ENCODE data around the gene TRIO. TPM values are rescaled to one million over a fixed set of nuclear protein-coding genes. Genes with fewer than 3 reads are reported as not detected.

The TRIO gene
- total RNA-seq, 2 experiments from 2014 or later, result 3.6 to 4.6 TPM

- Mint-ChIP-seq H3K4me3 (no peak overlapping the region), H3K27ac (no peak overlapping the region), H3K27me3 (ENCODE audit: low read depth) (no peaks in the 10 kb centered on the region), H3K36me3 (ENCODE audit: low read depth) (no peaks in the 10 kb centered on the region), H3K4me1 (ENCODE audit: low read depth) (no peaks in the 10 kb centered on the region), H3K9me3 (no peaks in the 10 kb centered on the region)
- no peak for DNase-seq
- intact Hi-C loops (cut with micrococcal nuclease), result loop anchor here (5.0 kb wide), 1 partner anchor 364 kb away; no protein-coding TSS in a partner anchor
- CTCF ChIA-PET, result interaction anchor here (1.4 to 2.2 kb wide), 9 partner anchors 11 to 303 kb away, joined by 3 to 40 read pairs (median 8); no protein-coding TSS in a partner anchor
These were observed 208.0 kb downstream of the TRIO start for GRCh38 chr5:14351086-14351661.

GRCh38 chr5:14351845-14352712, 208.9 kb downstream of the TRIO start:
- CTCF ChIA-PET, result interaction anchor here (0.6 to 2.2 kb wide), 14 partner anchors 8 to 390 kb away, joined by 3 to 40 read pairs (median 6); no protein-coding TSS in a partner anchor
- intact Hi-C loops (cut with micrococcal nuclease), result loop anchor here (1.0 to 5.0 kb wide), 3 partner anchors 12 to 365 kb away; no protein-coding TSS in a partner anchor

GRCh38 chr5:14353726-14354474, 210.8 kb downstream of the TRIO start:
- Mint-ChIP-seq H3K27me3 (ENCODE audit: low read depth) (no peaks in the 10 kb centered on the region), H3K27ac (no peak overlapping the region), H3K9me3 (no peaks in the 10 kb centered on the region), H3K4me3 (no peak overlapping the region), H3K4me1 (ENCODE audit: low read depth) (no peaks in the 10 kb centered on the region), H3K36me3 (ENCODE audit: low read depth) (no peaks in the 10 kb centered on the region)
- no peak for DNase-seq
- CTCF ChIA-PET, result interaction anchor here (0.6 to 2.4 kb wide), 4 partner anchors 10 to 348 kb away, joined by 3 to 18 read pairs (median 4); no protein-coding TSS in a partner anchor
- intact Hi-C loops (cut with micrococcal nuclease), result loop anchor here (5.0 kb wide), 1 partner anchor 367 kb away; no protein-coding TSS in a partner anchor

More at GRCh38 chr5:14351845-14352712, 208.9 kb downstream of the TRIO start:
- Mint-ChIP-seq H3K36me3 (ENCODE audit: low read depth) (no peaks in the 10 kb centered on the region), H3K27me3 (ENCODE audit: low read depth) (no peaks in the 10 kb centered on the region), H3K4me3 (no peak overlapping the region), H3K4me1 (ENCODE audit: low read depth) (no peaks in the 10 kb centered on the region), H3K9me3 (no peaks in the 10 kb centered on the region), H3K27ac (no peak overlapping the region)
- DNase-seq, result peak; percentile 68

- no peaks in the 10 kb centered on the region for H3K36me3 Mint-ChIP-seq (ENCODE audit: low read depth)
- DNase-seq, result no peak
- intact Hi-C loops (cut with micrococcal nuclease), result no loop called here
- H3K4me1 Mint-ChIP-seq (ENCODE audit: low read depth), result no peaks in the 10 kb centered on the region
- H3K27me3 Mint-ChIP-seq (ENCODE audit: low read depth), result no peaks in the 10 kb centered on the region
- H3K27ac Mint-ChIP-seq, result no peak overlapping the region
- H3K4me3 Mint-ChIP-seq, result no peak overlapping the region
- no peaks in the 10 kb centered on the region for H3K9me3 Mint-ChIP-seq
- CTCF ChIA-PET, result interaction anchor here (1.8 to 2.4 kb wide), 2 partner anchors 9 to 293 kb away, joined by 6 to 18 read pairs; no protein-coding TSS in a partner anchor
These were observed 212.2 kb downstream of the TRIO start for GRCh38 chr5:14355391-14355790.

GRCh38 chr5:14356305-14356704, 213.2 kb downstream of the TRIO start:
- no peaks in the 10 kb centered on the region for H3K27me3 Mint-ChIP-seq (ENCODE audit: low read depth)
- no peak overlapping the region for H3K27ac Mint-ChIP-seq
- no peaks in the 10 kb centered on the region for H3K36me3 Mint-ChIP-seq (ENCODE audit: low read depth)
- H3K9me3 Mint-ChIP-seq, result no peaks in the 10 kb centered on the region
- no peak overlapping the region for H3K4me3 Mint-ChIP-seq
- intact Hi-C loops (cut with micrococcal nuclease), result no loop called here
- no peaks in the 10 kb centered on the region for H3K4me1 Mint-ChIP-seq (ENCODE audit: low read depth)
- CTCF ChIA-PET, result interaction anchor here (1.0 to 2.0 kb wide), 2 partner anchors 157 to 292 kb away, joined by 3 to 9 read pairs; no protein-coding TSS in a partner anchor
- no peak for DNase-seq

- no peak for DNase-seq
- CTCF ChIA-PET, result interaction anchor here (1.0 to 2.0 kb wide), 3 partner anchors 155 to 293 kb away, joined by 3 to 9 read pairs (median 3); no protein-coding TSS in a partner anchor
- Mint-ChIP-seq H3K27ac (no peak overlapping the region), H3K4me3 (no peak overlapping the region), H3K27me3 (ENCODE audit: low read depth) (no peaks in the 10 kb centered on the region), H3K4me1 (ENCODE audit: low read depth) (no peaks in the 10 kb centered on the region), H3K9me3 (no peaks in the 10 kb centered on the region), H3K36me3 (ENCODE audit: low read depth) (no peaks in the 10 kb centered on the region)
- intact Hi-C loops (cut with micrococcal nuclease), result no loop called here
These were observed 214.3 kb downstream of the TRIO start for GRCh38 chr5:14357441-14357840.

GRCh38 chr5:14357851-14358250, 214.7 kb downstream of the TRIO start:
- Mint-ChIP-seq H3K4me1 (ENCODE audit: low read depth) (no peaks in the 10 kb centered on the region), H3K36me3 (ENCODE audit: low read depth) (no peaks in the 10 kb centered on the region), H3K27ac (no peak overlapping the region), H3K27me3 (ENCODE audit: low read depth) (no peaks in the 10 kb centered on the region), H3K9me3 (no peaks in the 10 kb centered on the region), H3K4me3 (no peak overlapping the region)
- no peak for DNase-seq
- CTCF ChIA-PET, result interaction anchor here (1.0 to 2.0 kb wide), 2 partner anchors 291 to 292 kb away, joined by 3 to 9 read pairs; no protein-coding TSS in a partner anchor
- intact Hi-C loops (cut with micrococcal nuclease), result no loop called here

GRCh38 chr5:14358536-14358935, 215.4 kb downstream of the TRIO start:
- no peaks in the 10 kb centered on the region for H3K9me3 Mint-ChIP-seq

GRCh38 chr5:14359069-14360043, 216.2 kb downstream of the TRIO start:
- H3K27me3 Mint-ChIP-seq (ENCODE audit: low read depth), result no peaks in the 10 kb centered on the region
- intact Hi-C loops (cut with micrococcal nuclease), result loop anchor here (5.0 kb wide), 1 partner anchor 38 kb away; no protein-coding TSS in a partner anchor
- no peak overlapping the region for H3K4me3 Mint-ChIP-seq
- CTCF ChIA-PET, result interaction anchor here (2.1 kb wide), 1 partner anchor 289 kb away, joined by 7 read pairs; no protein-coding TSS in a partner anchor
- no peak overlapping the region for H3K27ac Mint-ChIP-seq
- no peak for DNase-seq
- no peaks in the 10 kb centered on the region for H3K36me3 Mint-ChIP-seq (ENCODE audit: low read depth)
- H3K9me3 Mint-ChIP-seq, result no peaks in the 10 kb centered on the region
- no peaks in the 10 kb centered on the region for H3K4me1 Mint-ChIP-seq (ENCODE audit: low read depth)

More at GRCh38 chr5:14358536-14358935, 215.4 kb downstream of the TRIO start:
- no peak overlapping the region for H3K27ac Mint-ChIP-seq
- H3K4me3 Mint-ChIP-seq, result no peak overlapping the region
- CTCF ChIA-PET, result interaction anchor here (1.0 to 2.1 kb wide), 2 partner anchors 290 to 291 kb away, joined by 3 to 7 read pairs; no protein-coding TSS in a partner anchor
- no peaks in the 10 kb centered on the region for H3K27me3 Mint-ChIP-seq (ENCODE audit: low read depth)
- no peaks in the 10 kb centered on the region for H3K36me3 Mint-ChIP-seq (ENCODE audit: low read depth)
- no peaks in the 10 kb centered on the region for H3K4me1 Mint-ChIP-seq (ENCODE audit: low read depth)
- no peak for DNase-seq
- intact Hi-C loops (cut with micrococcal nuclease), result no loop called here

- Mint-ChIP-seq H3K9me3 (no peaks in the 10 kb centered on the region), H3K4me3 (no peak overlapping the region), H3K27ac (no peak overlapping the region), H3K27me3 (ENCODE audit: low read depth) (no peaks in the 10 kb centered on the region), H3K36me3 (ENCODE audit: low read depth) (no peaks in the 10 kb centered on the region), H3K4me1 (ENCODE audit: low read depth) (peaks cover 22% of the 10 kb centered on the region)
- no peak for DNase-seq
- CTCF ChIA-PET, result interaction anchor here (0.7 to 5.2 kb wide), 4 partner anchors 11 to 286 kb away, joined by 3 to 73 read pairs (median 8); no protein-coding TSS in a partner anchor
- intact Hi-C loops (cut with micrococcal nuclease), result loop anchor here (5.0 kb wide), 1 partner anchor 35 kb away; no protein-coding TSS in a partner anchor
These were observed 219.3 kb downstream of the TRIO start for GRCh38 chr5:14362491-14362890.

All from activated naive CD4-positive, alpha-beta T cell treated with anti-CD3 and anti-CD28 coated beads for 36 hours (primary cell).